ENCODE measurements around the gene RPL41.

The RPL41 gene

DNA sequence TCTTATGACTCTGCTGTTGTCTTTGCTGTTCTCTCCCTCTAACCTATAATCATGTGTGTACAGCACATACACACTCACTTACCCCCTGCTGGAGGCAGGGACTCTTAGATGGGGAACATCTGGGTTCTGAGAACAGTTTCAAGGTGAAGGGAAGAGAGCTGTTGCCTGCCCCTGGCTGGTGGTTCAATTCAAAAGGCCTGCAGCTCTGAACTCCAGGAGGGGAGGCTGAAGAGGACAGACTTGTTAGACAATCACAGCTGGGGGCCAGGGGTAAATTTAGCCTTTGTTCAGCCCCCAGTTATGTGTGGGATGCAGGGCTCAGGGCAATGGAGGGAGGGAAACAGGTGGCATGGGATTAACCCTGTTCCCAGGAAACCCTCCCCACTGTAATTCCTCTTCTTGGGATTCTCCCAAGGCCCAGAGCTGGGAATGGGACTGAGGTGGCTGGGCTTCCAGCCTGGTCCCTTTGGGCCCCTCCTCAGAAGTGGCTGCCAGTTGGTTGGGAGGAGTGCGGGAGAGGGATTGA, 37.9 kb downstream of the RPL41 start:
- TF ChIP-seq, protein P1, sequence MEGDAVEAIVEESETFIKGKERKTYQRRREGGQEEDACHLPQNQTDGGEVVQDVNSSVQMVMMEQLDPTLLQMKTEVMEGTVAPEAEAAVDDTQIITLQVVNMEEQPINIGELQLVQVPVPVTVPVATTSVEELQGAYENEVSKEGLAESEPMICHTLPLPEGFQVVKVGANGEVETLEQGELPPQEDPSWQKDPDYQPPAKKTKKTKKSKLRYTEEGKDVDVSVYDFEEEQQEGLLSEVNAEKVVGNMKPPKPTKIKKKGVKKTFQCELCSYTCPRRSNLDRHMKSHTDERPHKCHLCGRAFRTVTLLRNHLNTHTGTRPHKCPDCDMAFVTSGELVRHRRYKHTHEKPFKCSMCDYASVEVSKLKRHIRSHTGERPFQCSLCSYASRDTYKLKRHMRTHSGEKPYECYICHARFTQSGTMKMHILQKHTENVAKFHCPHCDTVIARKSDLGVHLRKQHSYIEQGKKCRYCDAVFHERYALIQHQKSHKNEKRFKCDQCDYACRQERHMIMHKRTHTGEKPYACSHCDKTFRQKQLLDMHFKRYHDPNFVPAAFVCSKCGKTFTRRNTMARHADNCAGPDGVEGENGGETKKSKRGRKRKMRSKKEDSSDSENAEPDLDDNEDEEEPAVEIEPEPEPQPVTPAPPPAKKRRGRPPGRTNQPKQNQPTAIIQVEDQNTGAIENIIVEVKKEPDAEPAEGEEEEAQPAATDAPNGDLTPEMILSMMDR (conservative IDR thresholded peaks at IDR 0.05; ENCODE audit: control insufficient read depth, insufficient read depth, low read depth, low read length), result no peak
- DNase-seq (ENCODE audit: low read depth), result no peak
- no peak overlapping the region for H3K4me3 ChIP-seq (ENCODE audit: control insufficient read depth, low read depth, low read length)

DNA sequence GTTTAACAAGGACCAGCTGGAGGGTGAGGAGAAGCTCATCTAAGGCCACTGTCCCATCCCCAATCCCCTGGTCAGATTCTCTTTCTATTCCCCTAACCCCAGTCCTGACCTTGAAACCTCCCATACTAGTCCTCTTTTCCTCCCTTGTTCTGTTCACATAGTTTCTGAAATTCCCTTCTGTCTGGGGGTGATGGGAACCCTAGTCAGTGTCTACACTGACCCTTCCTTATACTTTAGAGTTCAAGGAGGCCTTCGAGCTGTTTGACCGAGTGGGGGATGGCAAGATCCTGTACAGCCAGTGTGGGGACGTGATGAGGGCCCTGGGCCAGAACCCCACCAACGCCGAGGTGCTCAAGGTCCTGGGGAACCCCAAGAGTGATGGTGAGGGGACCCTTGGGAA, 38.4 kb downstream of the RPL41 start:
- TF ChIP-seq, protein P1 (conservative IDR thresholded peaks at IDR 0.05; ENCODE audit: control insufficient read depth, insufficient read depth, low read depth, low read length), result no peak
- H3K4me3 ChIP-seq (ENCODE audit: control insufficient read depth, low read depth, low read length), result no peak overlapping the region

DNA sequence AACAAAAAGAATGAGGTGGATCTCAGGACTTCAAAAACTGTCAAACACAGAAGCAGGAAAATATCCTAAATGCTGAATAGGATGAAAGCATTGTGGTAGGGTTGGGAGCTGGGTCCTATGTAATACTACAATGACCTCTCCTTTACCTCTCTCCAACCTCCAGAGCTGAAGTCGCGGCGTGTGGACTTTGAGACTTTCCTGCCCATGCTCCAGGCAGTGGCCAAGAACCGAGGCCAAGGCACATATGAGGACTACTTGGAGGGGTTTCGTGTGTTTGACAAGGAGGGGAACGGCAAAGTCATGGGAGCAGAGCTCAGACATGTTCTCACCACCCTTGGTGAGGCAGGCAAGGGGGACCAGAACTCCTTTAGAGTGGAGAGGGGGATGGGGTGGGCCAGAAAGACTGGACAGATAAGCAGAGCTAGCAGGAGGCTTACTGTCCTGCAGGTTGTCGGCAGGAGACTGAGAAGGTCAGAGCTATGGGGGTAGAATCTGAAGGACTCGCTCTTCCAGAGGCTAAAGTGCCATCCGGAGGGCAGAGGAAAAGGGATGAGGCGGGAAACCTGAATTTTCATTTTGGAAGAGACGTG, 38.9 kb downstream of the RPL41 start:
- H3K4me3 ChIP-seq (ENCODE audit: control insufficient read depth, low read depth, low read length), result no peak overlapping the region
- no peak for DNase-seq (ENCODE audit: low read depth)
- TF ChIP-seq, protein P1 (conservative IDR thresholded peaks at IDR 0.05; ENCODE audit: control insufficient read depth, insufficient read depth, low read depth, low read length), result no peak

More for the DNA sequence above, 38.4 kb downstream of the RPL41 start:
- DNase-seq (ENCODE audit: low read depth), result no peak

DNA sequence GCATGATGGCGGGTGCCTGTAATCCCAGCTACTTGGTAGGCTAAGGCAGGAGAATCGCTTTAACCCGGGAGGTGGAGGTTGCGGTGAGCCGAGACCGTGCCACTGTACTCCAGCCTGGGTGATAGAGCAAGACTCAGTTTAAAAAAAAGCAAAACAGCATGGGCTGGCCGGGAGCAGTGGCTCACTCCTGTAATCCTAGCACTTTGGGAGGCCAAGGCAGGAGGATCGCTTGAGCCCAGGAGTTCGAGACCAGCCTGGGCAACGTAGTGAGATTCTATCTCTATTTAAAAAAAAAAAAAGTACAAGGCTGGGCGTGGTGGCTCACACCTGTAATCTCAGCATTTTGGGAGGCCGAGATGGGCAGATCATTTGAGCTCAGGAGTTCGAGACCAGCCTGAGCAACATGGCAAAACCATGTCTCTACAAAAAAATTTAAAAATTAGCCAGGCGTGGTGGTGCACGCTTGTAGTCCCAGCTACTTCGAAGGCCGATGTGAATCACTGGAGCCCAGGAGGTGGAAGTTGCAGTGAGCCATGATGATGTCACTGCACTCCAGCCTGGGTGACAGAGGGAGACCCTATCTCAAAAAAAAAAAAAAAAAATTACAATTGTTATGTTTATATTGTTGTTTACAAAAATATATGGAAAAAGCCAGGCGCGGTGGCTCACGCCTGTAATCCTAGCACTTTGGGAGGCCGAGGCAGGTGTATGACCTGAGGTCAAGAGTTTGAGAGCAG, 40.2 kb downstream of the RPL41 start:
- peak; percentile 54 for DNase-seq (ENCODE audit: low read depth)
- H3K4me3 ChIP-seq (ENCODE audit: control insufficient read depth, low read depth, low read length), result peak overlapping the region; percentile 100

DNA sequence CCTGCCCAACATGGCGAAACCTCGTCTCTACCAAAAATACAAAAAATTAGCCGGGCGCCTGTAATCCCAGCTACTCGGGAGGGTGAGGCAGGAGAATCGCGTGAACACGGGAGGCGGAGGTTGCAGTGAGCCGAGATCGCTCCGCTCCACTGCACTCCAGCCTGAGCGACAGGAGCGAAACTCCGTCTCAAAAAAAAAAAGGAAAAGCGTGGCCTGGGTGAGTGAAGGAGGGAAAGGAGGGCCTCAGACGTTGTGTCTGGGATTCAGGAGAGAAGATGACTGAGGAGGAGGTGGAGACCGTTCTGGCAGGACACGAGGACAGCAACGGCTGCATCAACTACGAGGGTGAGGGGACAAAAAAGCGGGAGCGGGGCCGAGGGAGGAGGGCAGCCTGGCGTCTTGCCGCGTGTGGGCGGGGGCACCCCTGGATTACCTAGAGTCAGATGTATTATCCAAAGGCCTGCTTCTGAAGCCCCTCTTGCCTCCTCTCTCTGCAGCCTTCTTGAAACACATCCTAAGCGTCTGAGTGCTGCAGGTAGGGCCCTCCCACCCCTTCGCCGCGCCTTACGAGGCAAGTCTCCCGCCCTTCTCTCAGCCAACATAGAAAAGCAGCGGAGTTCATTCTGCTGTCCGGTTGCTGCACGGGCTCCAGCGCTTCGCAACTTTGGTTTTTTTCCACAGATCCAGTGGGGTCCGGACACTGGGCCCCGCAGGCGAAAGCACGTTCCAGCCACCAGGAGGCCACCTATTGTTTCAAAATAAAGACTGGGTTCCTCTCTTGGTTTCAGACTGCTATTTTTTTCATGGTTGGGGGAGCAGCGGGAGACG, 41.0 kb downstream of the RPL41 start:
- peak overlapping the region; percentile 100 for H3K4me3 ChIP-seq (ENCODE audit: control insufficient read depth, low read depth, low read length)
- peak; percentile 78 for DNase-seq (ENCODE audit: low read depth)
- TF ChIP-seq, protein P1 (conservative IDR thresholded peaks at IDR 0.05; ENCODE audit: control insufficient read depth, insufficient read depth, low read depth, low read length), result peak; percentile 54

DNA sequence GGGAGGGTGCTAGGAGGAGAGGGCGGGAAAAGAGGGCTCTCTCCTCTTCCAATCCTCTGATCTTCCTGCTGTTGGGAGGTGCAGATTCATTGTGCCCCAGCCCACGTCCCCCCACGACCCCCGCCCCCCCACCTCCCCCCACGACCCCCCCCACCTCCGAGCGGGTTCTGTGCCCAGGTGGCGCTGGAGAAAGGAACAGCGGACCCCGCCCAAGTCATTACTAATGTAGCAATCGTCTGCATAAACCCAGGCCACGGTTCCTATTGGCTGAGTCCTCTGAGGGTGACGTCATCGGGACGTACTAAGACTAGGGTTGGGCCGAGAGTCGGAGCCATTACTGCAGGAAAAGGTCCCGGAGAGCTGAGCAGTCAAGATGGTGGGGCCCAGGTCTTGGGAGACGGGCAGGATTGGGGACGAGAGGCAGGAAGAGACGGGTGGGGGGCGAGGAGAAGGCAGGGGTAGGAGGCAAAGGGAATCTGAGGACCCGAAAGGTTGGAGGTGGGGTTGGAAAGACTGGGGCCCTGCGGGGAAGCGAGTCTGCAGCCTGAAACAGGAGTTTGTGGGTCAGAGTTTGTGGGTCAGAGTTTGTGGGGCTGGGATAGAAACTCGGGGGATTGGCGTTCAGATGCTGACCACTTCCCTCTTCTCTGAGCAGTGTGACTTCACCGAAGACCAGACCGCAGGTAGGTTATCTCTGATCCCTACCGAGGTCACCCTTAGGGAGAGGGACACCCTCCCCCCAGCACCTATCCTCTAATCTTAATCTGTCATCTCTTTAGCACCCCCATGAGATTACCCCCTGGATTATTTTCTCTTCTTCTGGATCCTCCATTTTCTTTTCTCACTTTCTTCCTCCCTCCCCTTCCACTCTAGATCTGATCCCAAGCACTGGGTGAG, 41.8 kb downstream of the RPL41 start, which contains the start of gene MYL6:
MYL6 (plus strand) TSS at position 331 of the 897 bp plus-strand sequence; CDS start at position 374, 43 bp downstream.
- TF ChIP-seq, protein P1 (conservative IDR thresholded peaks at IDR 0.05; ENCODE audit: control insufficient read depth, insufficient read depth, low read depth, low read length), result no peak
- H3K4me3 ChIP-seq (ENCODE audit: control insufficient read depth, low read depth, low read length), result peak within 1 kb of the TSS; percentile 100
- peak; percentile 99 for DNase-seq (ENCODE audit: low read depth)
